Bronchial smooth muscle cell (primary cell): Measurements from ENCODE around the gene SRXN1. TPM values are rescaled to one million over a fixed set of nuclear protein-coding genes. Genes with fewer than 3 reads are reported as not detected.

Source experiments
- total RNA-seq: library from RNA; depleted of rRNA; stranded (reverse); fragments of >200 nt; gene quantifications from 2 replicates; pipeline ENCODE4 v1.2.1, GENCODE V29; 2014

SRXN1 gene
- total RNA-seq: 48.5 and 85.9 TPM in 2 replicates

DNA sequence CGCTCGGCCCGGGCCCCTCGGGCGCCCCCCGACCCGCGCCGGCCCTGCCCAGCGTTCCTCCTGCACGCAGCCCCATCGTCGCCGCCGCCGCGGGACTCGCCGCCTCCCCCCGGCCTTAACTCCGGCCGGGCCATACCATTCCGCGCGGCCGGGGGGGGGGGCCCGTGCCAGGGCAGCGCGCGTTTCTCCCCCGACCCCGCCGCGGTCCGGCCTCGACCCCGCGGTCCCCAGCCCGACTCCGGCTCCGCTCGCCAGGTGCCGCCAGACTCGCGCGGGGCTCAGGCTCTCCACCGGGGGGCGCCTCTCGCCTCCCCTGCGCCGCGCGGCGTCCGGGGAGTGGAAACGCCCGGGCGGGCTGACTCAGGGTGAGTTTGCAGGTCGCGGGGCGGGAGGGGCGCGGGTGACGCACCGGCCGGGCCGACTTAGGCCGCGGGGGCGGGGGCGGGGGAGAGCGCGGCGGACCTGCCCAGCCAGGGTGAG, at the start of gene SRXN1:
TSS of gene SRXN1 (minus strand) at position 91 of the 480 bp plus-strand sequence. CDS start at position 76, 15 bp downstream.

DNA sequence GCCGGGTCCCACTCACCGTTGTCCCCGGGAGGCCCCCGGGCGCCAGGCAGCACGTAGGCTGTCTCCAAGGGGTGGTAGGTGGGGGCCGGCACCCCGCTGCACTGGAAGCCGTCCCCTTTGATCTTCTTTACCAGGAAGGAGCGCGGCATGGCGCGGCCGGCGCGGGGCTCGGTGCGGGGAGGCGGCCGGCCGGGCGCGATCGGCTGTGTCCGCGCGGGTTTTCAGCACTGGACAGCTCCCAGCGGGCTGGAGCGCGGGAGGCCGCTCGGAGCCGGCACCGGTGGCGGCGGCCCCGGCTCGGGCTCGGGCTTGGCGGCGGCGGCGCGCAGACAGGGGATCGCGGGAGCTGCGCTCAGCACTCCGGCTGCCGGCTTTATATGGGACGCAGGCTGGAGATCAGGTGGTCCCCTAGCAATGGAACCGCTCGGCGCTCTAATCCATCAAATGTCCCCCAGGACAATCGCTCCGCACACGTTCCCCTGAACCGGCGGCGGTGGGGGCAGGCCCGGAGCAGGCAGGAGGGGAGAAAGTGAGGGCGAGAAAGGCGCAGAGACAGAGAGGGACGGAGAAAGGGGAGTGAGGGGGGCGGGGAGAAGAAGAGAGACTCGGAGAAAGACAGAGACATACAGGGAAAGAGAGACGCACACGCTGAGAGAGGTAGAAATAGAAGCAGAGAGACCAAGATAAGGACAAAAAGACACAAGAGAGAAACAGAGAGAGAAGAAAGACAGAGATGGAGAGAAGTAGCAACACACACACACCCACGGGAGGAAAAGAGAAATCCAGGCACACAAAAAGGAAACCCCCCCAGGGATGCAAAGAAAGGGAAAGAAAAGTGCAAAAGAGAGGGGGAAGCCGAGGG, 22.7 kb upstream of the SRXN1 start, which contains the start of gene SCRT2:
TSS of gene SCRT2 (minus strand) at position 350 of the 862 bp plus-strand sequence. CDS start at position 149, 201 bp downstream.

DNA sequence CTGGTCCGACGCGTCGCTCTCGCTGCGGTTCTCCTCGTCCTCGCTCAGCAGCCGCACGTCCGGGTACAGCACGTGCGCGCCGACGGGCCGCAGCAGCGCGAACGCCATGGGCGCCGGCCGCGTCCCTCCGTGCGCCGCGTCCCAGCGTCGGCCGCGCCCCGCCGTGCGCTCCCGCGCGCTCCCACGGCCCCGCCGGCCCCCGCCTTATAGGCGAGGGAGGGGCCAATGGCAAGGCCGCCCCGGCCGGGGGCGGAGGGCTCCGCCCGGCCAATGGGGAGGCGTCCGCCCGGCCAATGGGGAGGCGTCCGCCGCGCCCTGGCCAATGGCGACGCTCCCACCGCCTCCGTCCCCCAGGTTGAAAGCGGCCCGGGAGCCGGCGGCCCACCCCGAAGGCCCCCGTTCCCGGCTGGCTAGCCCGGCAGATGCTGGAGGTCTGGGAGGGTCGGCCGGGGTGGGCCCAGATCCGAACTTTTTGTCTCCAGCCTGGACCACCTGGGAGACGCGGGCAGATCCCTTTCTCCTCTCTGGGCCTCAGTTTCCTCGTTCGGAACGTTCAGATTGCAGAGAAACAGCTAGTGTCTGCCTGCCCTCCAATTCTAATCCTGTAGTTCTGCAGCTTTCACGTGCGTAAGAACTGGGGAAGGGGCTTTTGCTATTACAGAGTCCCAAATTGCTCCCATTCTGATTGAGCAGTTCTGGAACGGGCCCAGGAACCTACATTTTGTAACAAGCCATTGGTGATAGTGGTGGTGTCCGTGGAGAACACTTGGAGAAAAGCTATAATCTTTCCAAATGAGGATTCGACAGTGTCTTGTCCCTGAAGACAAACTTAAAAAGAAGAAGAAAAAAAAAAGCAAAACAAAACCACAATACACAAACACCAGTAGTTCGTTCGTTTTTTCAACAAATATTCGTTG, 42.6 kb downstream of the SRXN1 start, which contains the start of gene TCF15:
TSS of gene TCF15 (minus strand) at position 180 of the 917 bp plus-strand sequence. CDS start at position 108, 72 bp downstream.

Other genes starting within 250 kb of the SRXN1 start
- 52.3 and 55.4 TPM in 2 replicates for gene RBCK1, start 244.9 kb downstream of the SRXN1 start, total RNA-seq
- gene TBC1D20, start 190.7 kb downstream of the SRXN1 start, total RNA-seq: 21.6 and 33.9 TPM in 2 replicates
- 74.7 and 78.2 TPM in 2 replicates for gene CSNK2A1, start 109.4 kb downstream of the SRXN1 start, total RNA-seq
- under 0.01 TPM in 1 of 2 replicates, not detected in the other for gene TCF15, start 42.9 kb downstream of the SRXN1 start, total RNA-seq
- not detected in 2 replicates for gene SCRT2, start 22.6 kb upstream of the SRXN1 start, total RNA-seq
- not detected in 2 replicates for gene SLC52A3, start 115.3 kb upstream of the SRXN1 start, total RNA-seq
- gene FAM110A, start 180.5 kb upstream of the SRXN1 start, total RNA-seq: 1.2 and 1.9 TPM in 2 replicates